ENCODE data around the gene COA7. TPM values are rescaled to one million over a fixed set of nuclear protein-coding genes. Genes with fewer than 3 reads are reported as not detected.

COA7 gene
- total and polyA plus RNA-seq, 10 of the 15 experiments (the other 5 are each of a cell fraction or from before 2014, with no cell fraction given), result 7.5 to 20.2 (median 15.4) TPM

DNA sequence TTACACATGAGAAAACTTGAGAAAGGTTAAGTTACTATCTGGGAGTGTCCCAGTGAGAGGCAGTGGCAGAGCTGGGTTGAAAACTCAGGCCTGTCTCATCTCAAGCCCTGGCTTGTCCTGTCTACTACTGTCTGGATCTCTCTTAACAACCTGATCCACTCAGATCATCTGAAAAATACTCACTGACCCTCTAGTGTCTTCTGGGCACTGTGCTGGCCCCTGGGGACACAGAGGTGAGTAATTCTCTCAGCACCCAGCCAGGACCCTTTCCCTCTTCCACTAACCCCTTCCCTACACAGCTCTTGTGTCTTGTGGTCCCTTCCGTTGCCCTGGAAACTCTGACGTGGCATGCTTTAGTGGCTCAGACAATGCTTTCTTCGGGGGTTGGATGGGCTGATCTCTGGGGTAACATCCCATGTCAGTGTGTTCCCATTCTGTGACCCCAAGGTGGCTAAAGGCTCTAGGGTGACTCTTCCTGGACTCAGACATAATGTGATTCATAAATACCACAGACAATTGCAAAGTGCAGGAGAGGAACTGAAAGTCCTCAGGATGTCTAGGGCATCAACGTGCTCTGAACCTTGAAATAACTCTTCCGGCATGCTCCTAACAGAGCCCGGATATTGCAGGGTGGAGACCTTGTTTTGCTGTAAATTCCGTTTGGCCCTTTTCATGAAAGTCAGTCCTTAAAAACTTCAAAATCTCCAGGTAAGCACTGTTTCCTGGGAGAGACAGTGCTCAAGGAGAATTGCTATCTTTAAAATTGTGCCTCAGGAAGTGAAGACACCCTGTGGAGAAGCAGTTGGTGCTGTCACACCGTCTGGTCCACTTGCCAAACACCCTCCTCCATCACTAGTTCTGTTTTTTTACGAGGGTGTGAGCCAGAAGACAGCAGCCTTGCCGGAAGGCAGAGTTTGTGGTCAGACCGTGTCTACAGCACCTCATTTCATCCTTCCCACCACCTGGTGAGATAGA is 61.1 kb downstream of the COA7 start (continued):
- TF ChIP-seq POLR2AphosphoS5 (IDR thresholded peaks at IDR 0.05; ENCODE audit: low read length), result no peak
- 0 out of 4 replicates have a peak, but pooled peaks of 1 of the 2 experiments have one; percentile 42 for TF ChIP-seq SRF (IDR thresholded peaks at IDR 0.05; ENCODE audit: low read depth in 2 of 2, low read length in 2 of 2)
- TF ChIP-seq ZNF274 (IDR thresholded peaks at IDR 0.05; ENCODE audit: insufficient read depth, insufficient read length), result no peak
- TF ChIP-seq ZNF207 (IDR thresholded peaks at IDR 0.05; ENCODE audit: borderline replicate concordance), result no peak; the same call in 1 of the 2 replicates
- peak; percentile 72; the same call in 1 of the 2 replicates for TF ChIP-seq MEF2A (IDR thresholded peaks at IDR 0.05; ENCODE audit: insufficient read depth, low read depth, low read length)
- no peak for TF ChIP-seq STAT3 (IDR thresholded peaks at IDR 0.05; ENCODE audit: low read depth, low read length)
- TF ChIP-seq MEF2B (IDR thresholded peaks at IDR 0.05; ENCODE audit: partially characterized antibody, poor library complexity, severe bottlenecking), result peak; percentile 96
- TF ChIP-seq YBX1 (IDR thresholded peaks at IDR 0.05), result 0 out of 2 replicates have a peak, but pooled peaks have one; percentile 23
- no peak for TF ChIP-seq HDAC2 (IDR thresholded peaks at IDR 0.05)
- TF ChIP-seq, protein P1, sequence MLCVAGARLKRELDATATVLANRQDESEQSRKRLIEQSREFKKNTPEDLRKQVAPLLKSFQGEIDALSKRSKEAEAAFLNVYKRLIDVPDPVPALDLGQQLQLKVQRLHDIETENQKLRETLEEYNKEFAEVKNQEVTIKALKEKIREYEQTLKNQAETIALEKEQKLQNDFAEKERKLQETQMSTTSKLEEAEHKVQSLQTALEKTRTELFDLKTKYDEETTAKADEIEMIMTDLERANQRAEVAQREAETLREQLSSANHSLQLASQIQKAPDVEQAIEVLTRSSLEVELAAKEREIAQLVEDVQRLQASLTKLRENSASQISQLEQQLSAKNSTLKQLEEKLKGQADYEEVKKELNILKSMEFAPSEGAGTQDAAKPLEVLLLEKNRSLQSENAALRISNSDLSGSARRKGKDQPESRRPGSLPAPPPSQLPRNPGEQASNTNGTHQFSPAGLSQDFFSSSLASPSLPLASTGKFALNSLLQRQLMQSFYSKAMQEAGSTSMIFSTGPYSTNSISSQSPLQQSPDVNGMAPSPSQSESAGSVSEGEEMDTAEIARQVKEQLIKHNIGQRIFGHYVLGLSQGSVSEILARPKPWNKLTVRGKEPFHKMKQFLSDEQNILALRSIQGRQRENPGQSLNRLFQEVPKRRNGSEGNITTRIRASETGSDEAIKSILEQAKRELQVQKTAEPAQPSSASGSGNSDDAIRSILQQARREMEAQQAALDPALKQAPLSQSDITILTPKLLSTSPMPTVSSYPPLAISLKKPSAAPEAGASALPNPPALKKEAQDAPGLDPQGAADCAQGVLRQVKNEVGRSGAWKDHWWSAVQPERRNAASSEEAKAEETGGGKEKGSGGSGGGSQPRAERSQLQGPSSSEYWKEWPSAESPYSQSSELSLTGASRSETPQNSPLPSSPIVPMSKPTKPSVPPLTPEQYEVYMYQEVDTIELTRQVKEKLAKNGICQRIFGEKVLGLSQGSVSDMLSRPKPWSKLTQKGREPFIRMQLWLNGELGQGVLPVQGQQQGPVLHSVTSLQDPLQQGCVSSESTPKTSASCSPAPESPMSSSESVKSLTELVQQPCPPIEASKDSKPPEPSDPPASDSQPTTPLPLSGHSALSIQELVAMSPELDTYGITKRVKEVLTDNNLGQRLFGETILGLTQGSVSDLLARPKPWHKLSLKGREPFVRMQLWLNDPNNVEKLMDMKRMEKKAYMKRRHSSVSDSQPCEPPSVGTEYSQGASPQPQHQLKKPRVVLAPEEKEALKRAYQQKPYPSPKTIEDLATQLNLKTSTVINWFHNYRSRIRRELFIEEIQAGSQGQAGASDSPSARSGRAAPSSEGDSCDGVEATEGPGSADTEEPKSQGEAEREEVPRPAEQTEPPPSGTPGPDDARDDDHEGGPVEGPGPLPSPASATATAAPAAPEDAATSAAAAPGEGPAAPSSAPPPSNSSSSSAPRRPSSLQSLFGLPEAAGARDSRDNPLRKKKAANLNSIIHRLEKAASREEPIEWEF (IDR thresholded peaks at IDR 0.05; ENCODE audit: insufficient replicate concordance, low read depth, low read length), result no peak
- TF ChIP-seq, protein P2, sequence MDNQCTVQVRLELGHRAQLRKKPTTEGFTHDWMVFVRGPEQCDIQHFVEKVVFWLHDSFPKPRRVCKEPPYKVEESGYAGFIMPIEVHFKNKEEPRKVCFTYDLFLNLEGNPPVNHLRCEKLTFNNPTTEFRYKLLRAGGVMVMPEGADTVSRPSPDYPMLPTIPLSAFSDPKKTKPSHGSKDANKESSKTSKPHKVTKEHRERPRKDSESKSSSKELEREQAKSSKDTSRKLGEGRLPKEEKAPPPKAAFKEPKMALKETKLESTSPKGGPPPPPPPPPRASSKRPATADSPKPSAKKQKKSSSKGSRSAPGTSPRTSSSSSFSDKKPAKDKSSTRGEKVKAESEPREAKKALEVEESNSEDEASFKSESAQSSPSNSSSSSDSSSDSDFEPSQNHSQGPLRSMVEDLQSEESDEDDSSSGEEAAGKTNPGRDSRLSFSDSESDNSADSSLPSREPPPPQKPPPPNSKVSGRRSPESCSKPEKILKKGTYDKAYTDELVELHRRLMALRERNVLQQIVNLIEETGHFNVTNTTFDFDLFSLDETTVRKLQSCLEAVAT (IDR thresholded peaks at IDR 0.05), result peak; percentile 49; the same call in 1 of the 2 replicates
- peak; percentile 32 to 64; a peak in 3 of 4 replicates for TF ChIP-seq BHLHE40 (IDR thresholded peaks at IDR 0.05; ENCODE audit: borderline replicate concordance in 1 of 2, low read depth in 2 of 2, low read length in 1 of 2)
- peak; percentile 64; the same call in 1 of the 2 replicates for TF ChIP-seq RB1 (IDR thresholded peaks at IDR 0.05; ENCODE audit: borderline replicate concordance)
- TF ChIP-seq MYC (IDR thresholded peaks at IDR 0.05; ENCODE audit: insufficient read depth, insufficient read length, insufficient replicate concordance, low read length, severe bottlenecking), result no peak
- TF ChIP-seq FOXK2 (IDR thresholded peaks at IDR 0.05), result no peak
- no peak for TF ChIP-seq TARDBP (IDR thresholded peaks at IDR 0.05; ENCODE audit: borderline replicate concordance)
- no peak for TF ChIP-seq NRF1 (conservative IDR thresholded peaks at IDR 0.05; ENCODE audit: low read depth, low read length)
- TF ChIP-seq, protein P3, sequence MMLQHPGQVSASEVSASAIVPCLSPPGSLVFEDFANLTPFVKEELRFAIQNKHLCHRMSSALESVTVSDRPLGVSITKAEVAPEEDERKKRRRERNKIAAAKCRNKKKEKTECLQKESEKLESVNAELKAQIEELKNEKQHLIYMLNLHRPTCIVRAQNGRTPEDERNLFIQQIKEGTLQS (IDR thresholded peaks at IDR 0.05; ENCODE audit: borderline replicate concordance, extremely low read depth, low read depth, low read length), result no peak
- peak; percentile 14 for TF ChIP-seq SP1 (IDR thresholded peaks at IDR 0.05; ENCODE audit: low read depth, low read length)
- TF ChIP-seq, protein P4, sequence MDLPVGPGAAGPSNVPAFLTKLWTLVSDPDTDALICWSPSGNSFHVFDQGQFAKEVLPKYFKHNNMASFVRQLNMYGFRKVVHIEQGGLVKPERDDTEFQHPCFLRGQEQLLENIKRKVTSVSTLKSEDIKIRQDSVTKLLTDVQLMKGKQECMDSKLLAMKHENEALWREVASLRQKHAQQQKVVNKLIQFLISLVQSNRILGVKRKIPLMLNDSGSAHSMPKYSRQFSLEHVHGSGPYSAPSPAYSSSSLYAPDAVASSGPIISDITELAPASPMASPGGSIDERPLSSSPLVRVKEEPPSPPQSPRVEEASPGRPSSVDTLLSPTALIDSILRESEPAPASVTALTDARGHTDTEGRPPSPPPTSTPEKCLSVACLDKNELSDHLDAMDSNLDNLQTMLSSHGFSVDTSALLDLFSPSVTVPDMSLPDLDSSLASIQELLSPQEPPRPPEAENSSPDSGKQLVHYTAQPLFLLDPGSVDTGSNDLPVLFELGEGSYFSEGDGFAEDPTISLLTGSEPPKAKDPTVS (IDR thresholded peaks at IDR 0.05; ENCODE audit: low read depth, low read length), result no peak
